Pancreas (tissue), 10 donors: ENCODE data around the gene TRIAP1. TPM values are rescaled to one million over a fixed set of nuclear protein-coding genes. Genes with fewer than 3 reads are reported as not detected.

Experiments
- ATAC-seq, 4 donors: fragments of 200-7000 bp; cut with Tn5 transposase; one replicate each; pipeline versions ENCODE4 v1.8.0 to v1.9.1; 2020; ENCODE audit warnings: mild to moderate bottlenecking in 4 of 4, moderate library complexity in 4 of 4
- DNase-seq, 6 donors: peaks; one replicate each; pipeline ENCODE4 v3.0.0-alpha.2; 2020
- FAIRE-seq: peaks from 2 replicates; lab custom pipeline; 2012; peaks lifted over from hg19 to GRCh38; lab: Jason Lieb, UNC
- H3K27ac ChIP-seq, 4 donors: fragments of 200-600 bp; sonication (generic); 1 replicate in 3 of 4; 2 replicates in 1 of 4; pipeline versions ENCODE4 v1.5.0 to v1.8.0; 2020
- H3K27me3 ChIP-seq, 4 donors: fragments of 200-600 bp; one replicate each; pipeline ENCODE4 v1.8.0; 2021
- H3K36me3 ChIP-seq, 3 donors: fragments of 200-600 bp; sonication (generic) in 1 of 3; one replicate each; pipeline versions ENCODE4 v1.5.0 to v1.8.0; 2020 to 2021
- H3K4me1 ChIP-seq, 3 donors: fragments of 200-600 bp; one replicate each; pipeline ENCODE4 v1.8.0; 2021
- H3K4me3 ChIP-seq, 4 donors: fragments of 200-600 bp; sonication (generic) in 2 of 4; one replicate each; pipeline versions ENCODE4 v1.5.0 to v1.8.0; 2020 to 2021
- H3K9me3 ChIP-seq, 4 donors: fragments of 200-600 bp; one replicate each; pipeline ENCODE4 v1.8.0; 2021
- CTCF ChIP-seq, 4 donors: fragments of 200-600 bp; sonication (generic) in 3 of 4; IDR thresholded peaks; one replicate each; pipeline versions ENCODE4 v1.5.0 to v1.8.0; 2021; ENCODE audit warnings: antibody characterized with exemption in 4 of 4
- WGBS, 2 donors: extraction: QIAGEN DNeasy Blood & Tissue Kit; methylation state at CpG; one replicate each; pipeline ENCODE4 v1.1.7; 2013; 5-methylcytosine and 5-hydroxymethylcytosine counted together
- intact Hi-C, 3 donors: fragments of 100-400 bp; cut with DNase I; formaldehyde crosslinking; loops; one replicate each; pipeline versions ENCODE4 v1.11.1 to v1.14.2; 2022
- polyA plus RNA-seq, 2 donors: library from polyadenylated mRNA; stranded (reverse); fragments of 200-250 nt; gene quantifications; one replicate each; pipeline ENCODE4 v1.2.3, GENCODE V29; 2013
- total RNA-seq, 6 donors: library from RNA; stranded (reverse); fragmentation: NEBNext Ultra II Directional in 4 of 6; extraction: Animal tissue kit (Norgen Biotek cat#: 25700) in 4 of 6; gene quantifications; one replicate each; pipeline versions ENCODE4 v1.2.1 to v1.2.4, GENCODE V29; 2021 to 2023
- donor health status: healthy with polysubstance abuse.
- donor health status: DM: no; HTN: no; CAD: no; lungs with moderate emphysema.
- donor health status: DM: no; HTN: no; CAD: no.
- donor health status: control.
- donor health status: control.
- donor health status: Bipolar disorder and iron deficiency.
- donor health status: DM: yes; HTN: yes; CAD: no.
- donor health status: DM: no; HTN: no; CAD: no.
- donor health status: DM: no; HTN: no; CAD: no.
- donor health status: DM: yes; HTN: yes; CAD: no.

Gene TRIAP1
- total and polyA plus RNA-seq, 8 donors, result 13.9 to 25.8 (median 16.3) TPM

- no peaks in the 10 kb centered on the region for H3K9me3 ChIP-seq
- H3K4me1 ChIP-seq, result peaks cover 18 to 22% (median 20%) of the 10 kb centered on the region in 3 donors
- no peak for TF ChIP-seq CTCF (IDR thresholded peaks at IDR 0.05)
- DNase-seq, result no peak
- ATAC-seq, result no peak
- H3K36me3 ChIP-seq, result peaks cover 8 to 43% (median 39%) of the 10 kb centered on the region in 3 donors
- intact Hi-C loops, result no loop called here
- no peak for FAIRE-seq
- 7 to 11% methylated on average over 5 of the region's 5 CpGs for WGBS, 2 donors
- no peaks in the 10 kb centered on the region for H3K27me3 ChIP-seq
- H3K27ac ChIP-seq, result no peak overlapping the region
- no peak overlapping the region for H3K4me3 ChIP-seq
These were observed 19.6 kb upstream of the TRIAP1 start for GRCh38 chr12:120465756-120466155.

GRCh38 chr12:120463712-120464111 is 17.5 kb upstream of the TRIAP1 start:
- TF ChIP-seq CTCF (IDR thresholded peaks at IDR 0.05), result no peak
- no peak for DNase-seq
- 76 to 83% methylated on average over 5 of the region's 5 CpGs for WGBS, 2 donors

GRCh38 chr12:120462099-120462640 is 16.0 kb upstream of the TRIAP1 start:
- 66 to 68% methylated on average over 3 of the region's 3 CpGs for WGBS, 2 donors
- Histone ChIP-seq H3K36me3 (peaks cover 8 to 73% (median 67%) of the 10 kb centered on the region in 3 donors), H3K27me3 (no peaks in the 10 kb centered on the region), H3K9me3 (no peaks in the 10 kb centered on the region), H3K4me1 (peaks cover 10 to 16% (median 16%) of the 10 kb centered on the region in 3 donors), H3K4me3 (no peak overlapping the region), H3K27ac (no peak overlapping the region)
- no peak for TF ChIP-seq CTCF (IDR thresholded peaks at IDR 0.05)
- DNase-seq (no peak), FAIRE-seq (no peak), ATAC-seq (no peak)
- intact Hi-C loops, result no loop called here

More at GRCh38 chr12:120463712-120464111, 17.5 kb upstream of the TRIAP1 start:
- Histone ChIP-seq H3K9me3 (no peaks in the 10 kb centered on the region), H3K27ac (no peak overlapping the region), H3K4me3 (no peak overlapping the region), H3K27me3 (no peaks in the 10 kb centered on the region), H3K4me1 (peaks cover 14 to 22% (median 20%) of the 10 kb centered on the region in 3 donors), H3K36me3 (peaks cover 8 to 62% (median 59%) of the 10 kb centered on the region in 3 donors)
- no peak for ATAC-seq
- intact Hi-C loops, result no loop called here
- no peak for FAIRE-seq

- FAIRE-seq, result no peak
- 79 to 91% methylated on average over 3 of the region's 3 CpGs for WGBS, 2 donors
- peaks cover 0 to 4% (median under 1%) of the 10 kb centered on the region in 3 donors for H3K4me1 ChIP-seq
- no peaks in the 10 kb centered on the region for H3K9me3 ChIP-seq
- TF ChIP-seq CTCF (IDR thresholded peaks at IDR 0.05), result no peak
- DNase-seq, result no peak
- no peak for ATAC-seq
- no peak overlapping the region for H3K27ac ChIP-seq
- peaks cover 4 to 80% (median 67%) of the 10 kb centered on the region in 3 donors for H3K36me3 ChIP-seq
- intact Hi-C loops, result no loop called here
- no peak overlapping the region for H3K4me3 ChIP-seq
- H3K27me3 ChIP-seq, result no peaks in the 10 kb centered on the region
These were observed 14.0 kb upstream of the TRIAP1 start for GRCh38 chr12:120460157-120460556.

- WGBS, 2 donors, result 56 to 61% methylated on average over 6 of the region's 6 CpGs
- TF ChIP-seq CTCF (IDR thresholded peaks at IDR 0.05), result no peak
- no peak for ATAC-seq
- no peak for DNase-seq
- peaks cover 0 to 51% (median 40%) of the 10 kb centered on the region in 3 donors for H3K36me3 ChIP-seq
- H3K27ac ChIP-seq, result no peak overlapping the region
- FAIRE-seq, result no peak
- H3K9me3 ChIP-seq, result no peaks in the 10 kb centered on the region
- peaks cover 11 to 24% (median 15%) of the 10 kb centered on the region in 3 donors for H3K4me1 ChIP-seq
- no peak overlapping the region for H3K4me3 ChIP-seq
- no peaks in the 10 kb centered on the region for H3K27me3 ChIP-seq
- intact Hi-C loops, result no loop called here
These were observed 10.9 kb upstream of the TRIAP1 start for GRCh38 chr12:120457133-120457532.
